Measurements from ENCODE around the gene SLCO2B1.
A peak's percentile ranks its signal among the peaks of the same experiment; 100 is the strongest.

The SLCO2B1 gene

DNA sequence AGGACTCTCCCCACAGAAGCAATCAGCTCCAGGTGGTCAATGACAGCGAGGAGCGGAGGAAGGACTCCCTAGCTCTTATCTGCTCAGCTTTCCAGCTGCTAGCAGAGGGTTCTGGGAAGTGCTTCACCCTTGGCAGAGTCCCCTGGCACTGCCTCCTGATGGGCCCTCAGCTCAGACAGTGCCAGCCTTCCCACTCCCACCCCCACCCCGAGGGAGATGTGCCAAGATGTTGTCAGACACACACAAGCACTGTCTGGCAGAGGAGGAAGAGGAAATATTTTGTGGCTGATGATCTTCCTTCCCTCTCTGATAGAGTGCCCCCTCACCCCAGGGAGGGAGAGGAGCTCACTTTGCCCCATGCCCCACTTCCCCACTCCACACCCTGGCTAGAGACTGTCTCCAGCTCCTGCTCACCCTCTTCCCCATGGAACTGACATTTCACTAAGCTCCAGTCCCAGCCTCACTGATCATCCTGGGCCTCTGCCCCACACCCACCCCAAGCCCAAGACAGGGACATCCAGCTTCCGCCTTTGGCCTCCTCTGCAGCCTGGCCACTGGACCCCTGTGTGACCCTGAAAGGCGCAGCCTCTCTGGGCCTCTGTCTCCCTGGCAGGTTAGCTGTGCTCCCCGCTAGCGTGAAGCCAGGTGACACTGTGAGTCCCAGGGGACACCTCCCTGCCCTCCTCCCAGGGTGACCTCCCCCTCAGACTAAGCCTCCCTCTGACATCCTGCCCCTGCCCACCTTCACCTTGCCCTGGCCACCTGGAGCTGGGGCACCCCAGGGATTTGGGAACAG is 44.5 kb downstream of the SLCO2B1 start:
- DNase-seq (ENCODE audit: low spot score) = no peak

DNA sequence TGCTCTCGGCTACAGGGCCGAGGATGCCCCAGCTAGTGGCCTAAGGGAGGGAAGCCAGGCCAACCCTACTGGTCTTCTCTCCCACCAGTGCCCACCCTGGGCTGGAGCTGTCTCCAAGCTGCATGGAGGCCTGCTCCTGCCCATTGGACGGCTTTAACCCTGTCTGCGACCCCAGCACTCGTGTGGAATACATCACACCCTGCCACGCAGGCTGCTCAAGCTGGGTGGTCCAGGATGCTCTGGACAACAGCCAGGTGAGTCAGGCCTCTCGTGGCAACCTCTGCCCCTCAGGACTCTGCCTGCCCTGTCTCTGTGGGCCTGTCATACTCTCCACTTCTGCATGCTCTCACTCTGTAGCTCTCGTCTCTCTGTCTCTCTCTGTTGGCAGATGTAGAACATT is 45.5 kb downstream of the SLCO2B1 start:
- no peak for DNase-seq (ENCODE audit: low spot score)

DNA sequence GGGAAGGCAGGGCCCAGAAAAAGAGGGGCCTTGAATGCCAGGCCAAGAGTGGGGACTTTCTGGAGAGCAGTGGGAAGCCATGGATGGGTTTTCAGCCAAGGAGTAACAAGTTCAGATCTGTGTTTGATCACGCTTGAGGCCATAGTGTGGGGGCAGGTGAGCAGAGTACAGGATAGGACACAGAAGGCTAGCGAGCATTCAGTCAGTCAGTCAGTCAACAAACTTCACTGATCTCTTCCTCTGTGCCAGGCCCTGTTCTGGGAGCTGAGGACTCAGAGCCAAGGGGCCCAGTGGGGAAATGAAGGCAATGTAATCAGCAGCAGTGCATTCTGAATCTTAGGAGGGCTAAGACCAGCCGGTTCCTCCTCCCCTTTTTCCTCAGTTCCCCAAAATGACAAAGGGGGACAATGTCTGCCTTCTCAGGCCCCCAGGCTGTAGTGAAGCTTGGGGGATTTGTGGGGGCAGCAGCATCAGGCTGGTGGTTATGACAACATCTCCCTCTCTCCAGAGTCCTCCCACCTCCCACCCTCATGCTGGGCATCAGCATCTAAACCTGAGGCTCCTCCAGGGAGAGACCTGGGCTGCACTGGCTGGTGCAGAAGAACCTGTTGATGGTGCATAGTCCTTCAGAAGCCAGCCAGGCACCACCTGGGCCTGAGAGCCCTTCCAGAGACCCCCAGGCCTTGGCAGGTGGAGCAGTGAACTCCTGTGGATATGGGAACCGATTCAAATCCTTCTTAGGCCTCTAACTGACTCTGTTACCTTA is 46.8 kb downstream of the SLCO2B1 start:
- no peak for DNase-seq (ENCODE audit: low spot score)

DNA sequence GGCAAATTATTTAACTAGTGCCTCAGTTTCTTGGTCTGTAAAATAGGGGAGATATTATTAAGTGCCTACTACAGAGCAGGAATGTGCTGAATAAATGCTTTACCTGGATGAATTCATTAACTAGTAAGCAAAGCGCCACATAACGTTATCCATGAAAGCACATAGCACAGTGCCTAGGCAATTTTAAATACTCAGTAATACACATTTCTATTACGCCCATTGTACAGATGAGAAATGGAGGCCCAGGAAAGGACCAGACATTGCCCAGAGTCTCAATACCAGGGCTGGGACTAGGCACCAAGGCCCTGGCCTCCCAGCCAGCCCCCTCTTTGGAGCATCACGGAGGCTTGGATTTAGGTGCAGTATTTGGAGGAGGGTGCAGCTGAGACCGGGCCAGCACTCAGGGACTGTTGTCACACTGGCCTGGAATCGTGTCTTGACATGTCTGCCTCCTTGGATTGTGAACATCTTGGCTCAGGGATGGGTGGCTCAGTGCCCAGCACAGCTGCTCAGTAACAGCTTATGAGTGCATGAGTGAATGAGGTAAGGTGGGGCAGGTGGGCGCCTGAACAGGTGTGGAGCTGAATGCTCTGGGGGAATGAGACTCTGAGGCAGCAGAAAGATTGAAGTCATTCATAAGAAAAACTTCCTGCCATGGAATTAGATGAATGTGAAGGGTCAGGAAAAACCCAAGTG is 47.5 kb downstream of the SLCO2B1 start:
- DNase-seq (ENCODE audit: low spot score) = no peak

DNA sequence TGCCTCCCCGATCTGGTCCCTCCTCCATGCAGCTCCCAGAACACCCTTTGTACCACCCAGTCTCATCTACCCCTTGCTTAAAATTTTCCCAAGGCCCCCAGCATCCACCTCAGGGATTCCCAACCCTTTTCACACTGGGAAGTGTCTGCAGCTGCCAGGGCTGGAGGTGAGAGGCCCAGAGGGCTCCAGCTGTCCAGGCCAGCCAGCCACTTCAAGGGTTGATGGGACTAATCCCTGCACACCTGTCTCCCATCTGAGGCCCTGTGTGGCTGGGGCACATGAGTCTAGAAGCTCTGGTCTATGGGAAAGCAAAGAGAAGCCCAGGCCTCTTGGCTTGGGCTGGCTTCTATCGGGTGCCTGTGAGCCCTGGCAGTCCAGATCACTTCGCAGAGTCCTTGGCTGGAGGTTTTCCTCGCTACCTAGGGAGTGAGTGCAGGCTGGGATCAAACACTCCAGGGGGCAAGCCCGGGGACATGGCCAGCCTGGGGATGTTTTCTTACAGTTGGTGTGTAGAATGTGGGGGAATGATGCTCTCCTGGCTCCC is 48.6 kb downstream of the SLCO2B1 start:
- no peak for DNase-seq (ENCODE audit: low spot score)

DNA sequence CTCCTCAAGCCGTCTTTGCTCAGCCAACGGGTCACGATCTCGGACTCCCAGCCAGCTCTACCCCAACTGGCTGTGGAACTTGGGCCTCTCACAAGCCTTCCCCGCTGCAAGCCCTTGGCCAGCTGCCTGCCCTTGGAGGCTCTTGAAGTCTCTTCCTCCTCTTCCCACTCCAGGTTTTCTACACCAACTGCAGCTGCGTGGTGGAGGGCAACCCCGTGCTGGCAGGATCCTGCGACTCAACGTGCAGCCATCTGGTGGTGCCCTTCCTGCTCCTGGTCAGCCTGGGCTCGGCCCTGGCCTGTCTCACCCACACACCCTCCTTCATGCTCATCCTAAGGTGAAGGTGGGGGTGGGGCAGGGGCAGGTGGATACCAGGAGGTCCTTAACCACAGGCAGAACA is 49.1 kb downstream of the SLCO2B1 start:
- DNase-seq (ENCODE audit: low spot score) = no peak

DNA sequence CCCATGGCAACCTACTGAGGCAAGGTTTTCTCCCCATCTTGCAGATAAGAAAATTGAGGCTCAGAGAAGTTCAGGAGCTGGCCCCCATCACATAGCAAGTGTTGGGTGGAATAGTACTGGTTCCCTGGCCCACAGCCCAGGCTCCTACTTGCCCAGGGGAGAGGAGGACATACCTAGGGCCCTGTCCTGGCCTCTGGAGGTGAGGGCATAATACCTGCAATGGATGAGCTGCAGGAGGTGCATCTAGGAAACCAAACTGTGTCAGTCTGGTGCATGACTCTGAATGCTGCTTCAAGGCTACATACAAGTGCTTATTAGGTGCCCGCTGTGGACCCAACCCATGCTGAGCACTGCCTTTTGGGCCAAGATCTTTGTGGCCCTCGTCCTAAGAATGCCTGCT is 49.6 kb downstream of the SLCO2B1 start:
- no peak for DNase-seq (ENCODE audit: low spot score)

DNA sequence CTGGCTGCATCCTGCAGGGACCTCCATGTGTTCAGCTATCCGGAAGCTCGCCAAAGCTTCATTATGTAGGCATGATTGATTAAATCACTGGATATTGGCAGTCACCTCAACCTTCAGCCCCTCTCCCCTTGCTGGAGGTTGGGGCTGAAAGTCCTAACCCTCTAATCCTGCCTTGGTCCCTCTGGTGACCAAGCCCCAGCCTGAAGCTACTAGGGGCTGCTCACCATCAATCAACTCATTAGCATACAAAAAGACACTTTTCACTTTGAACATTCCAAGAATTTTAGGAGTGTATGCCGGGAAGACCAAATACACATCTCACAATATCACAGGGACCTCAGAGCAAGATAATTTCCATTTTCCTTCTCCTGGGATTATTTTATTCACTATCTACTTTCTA is 50.9 kb downstream of the SLCO2B1 start:
- DNase-seq (ENCODE audit: low spot score) = no peak

DNA sequence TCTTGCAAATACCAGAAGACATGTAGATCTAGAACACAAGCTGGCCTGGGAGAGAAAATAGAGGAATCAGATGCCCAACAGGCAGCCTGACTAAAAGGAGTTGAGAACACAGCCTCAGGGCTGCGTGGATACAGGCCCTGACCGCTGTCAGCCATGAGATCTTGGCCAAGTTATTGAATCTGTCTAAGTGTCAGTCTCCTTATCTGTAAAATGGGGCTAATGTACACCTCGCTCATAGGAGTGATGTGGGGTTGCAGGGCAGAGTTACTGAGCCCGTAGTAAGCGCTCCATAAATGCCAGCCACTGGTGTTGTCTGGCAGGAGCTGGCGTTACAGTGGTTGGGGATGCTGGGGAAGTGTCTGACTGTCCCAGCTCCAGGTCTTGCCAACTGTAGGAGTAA is 51.3 kb downstream of the SLCO2B1 start:
- DNase-seq (ENCODE audit: low spot score) = no peak

DNA sequence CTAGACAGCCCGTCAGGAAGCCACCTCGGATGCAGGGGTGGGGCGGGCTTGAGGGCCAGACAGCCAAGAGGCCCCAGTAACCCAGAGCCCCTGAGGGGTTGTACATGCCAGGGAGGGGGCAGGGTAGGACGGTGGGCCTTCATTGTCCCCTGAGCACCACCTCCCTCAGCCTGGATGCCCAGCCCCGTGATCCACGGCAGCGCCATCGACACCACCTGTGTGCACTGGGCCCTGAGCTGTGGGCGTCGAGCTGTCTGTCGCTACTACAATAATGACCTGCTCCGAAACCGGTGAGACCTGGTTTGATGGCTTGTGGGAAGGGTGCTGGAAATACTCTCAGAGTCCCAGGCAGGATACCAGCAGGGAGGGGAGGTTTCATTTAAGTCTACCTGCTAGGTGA is 52.2 kb downstream of the SLCO2B1 start:
- DNase-seq (ENCODE audit: low spot score) = no peak

DNA sequence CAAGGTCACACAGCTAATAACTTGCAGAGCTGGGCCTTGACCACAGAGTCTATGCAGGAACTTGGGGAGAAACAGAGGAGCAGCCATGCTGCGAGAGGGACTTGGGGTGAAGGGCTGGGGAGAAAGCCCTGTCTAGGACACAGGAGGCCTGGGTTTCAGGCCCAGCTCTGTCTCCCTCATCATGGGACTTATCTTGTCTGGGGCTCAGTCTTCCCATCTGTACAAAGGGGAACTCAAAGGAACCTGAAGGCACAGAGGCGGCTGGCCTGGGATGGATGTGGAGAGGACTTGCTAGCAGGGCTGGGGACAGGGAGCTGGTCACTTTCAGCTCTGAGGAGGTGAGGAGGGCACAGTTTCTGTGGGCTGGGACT is 52.7 kb downstream of the SLCO2B1 start:
- DNase-seq (ENCODE audit: low spot score) = no peak

DNA sequence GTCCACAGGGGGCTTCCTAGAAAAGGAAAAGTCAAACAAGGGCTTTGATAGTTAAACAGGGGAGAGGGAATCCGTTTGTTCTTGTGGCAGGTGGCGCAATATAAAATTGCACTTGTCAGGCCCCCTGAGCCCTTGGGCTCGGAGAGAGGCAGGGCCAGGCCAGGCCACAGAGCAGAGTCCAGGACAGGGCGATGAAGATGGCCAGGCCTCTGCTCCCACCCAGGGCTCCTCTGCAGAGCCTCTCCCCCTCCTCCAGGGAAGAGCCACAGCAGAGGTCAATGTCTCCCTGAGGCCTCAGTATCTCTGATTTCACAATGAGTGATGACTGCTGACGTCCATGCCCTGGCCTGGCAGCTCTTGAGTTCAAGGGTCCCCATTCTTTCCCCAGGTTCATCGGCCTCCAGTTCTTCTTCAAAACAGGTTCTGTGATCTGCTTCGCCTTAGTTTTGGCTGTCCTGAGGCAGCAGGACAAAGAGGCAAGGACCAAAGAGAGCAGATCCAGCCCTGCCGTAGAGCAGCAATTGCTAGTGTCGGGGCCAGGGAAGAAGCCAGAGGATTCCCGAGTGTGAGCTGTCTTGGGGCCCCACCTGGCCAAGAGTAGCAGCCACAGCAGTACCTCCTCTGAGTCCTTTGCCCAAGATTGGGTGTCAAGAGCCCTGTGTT is 53.2 kb downstream of the SLCO2B1 start:
- no peak for DNase-seq (ENCODE audit: low spot score)

DNA sequence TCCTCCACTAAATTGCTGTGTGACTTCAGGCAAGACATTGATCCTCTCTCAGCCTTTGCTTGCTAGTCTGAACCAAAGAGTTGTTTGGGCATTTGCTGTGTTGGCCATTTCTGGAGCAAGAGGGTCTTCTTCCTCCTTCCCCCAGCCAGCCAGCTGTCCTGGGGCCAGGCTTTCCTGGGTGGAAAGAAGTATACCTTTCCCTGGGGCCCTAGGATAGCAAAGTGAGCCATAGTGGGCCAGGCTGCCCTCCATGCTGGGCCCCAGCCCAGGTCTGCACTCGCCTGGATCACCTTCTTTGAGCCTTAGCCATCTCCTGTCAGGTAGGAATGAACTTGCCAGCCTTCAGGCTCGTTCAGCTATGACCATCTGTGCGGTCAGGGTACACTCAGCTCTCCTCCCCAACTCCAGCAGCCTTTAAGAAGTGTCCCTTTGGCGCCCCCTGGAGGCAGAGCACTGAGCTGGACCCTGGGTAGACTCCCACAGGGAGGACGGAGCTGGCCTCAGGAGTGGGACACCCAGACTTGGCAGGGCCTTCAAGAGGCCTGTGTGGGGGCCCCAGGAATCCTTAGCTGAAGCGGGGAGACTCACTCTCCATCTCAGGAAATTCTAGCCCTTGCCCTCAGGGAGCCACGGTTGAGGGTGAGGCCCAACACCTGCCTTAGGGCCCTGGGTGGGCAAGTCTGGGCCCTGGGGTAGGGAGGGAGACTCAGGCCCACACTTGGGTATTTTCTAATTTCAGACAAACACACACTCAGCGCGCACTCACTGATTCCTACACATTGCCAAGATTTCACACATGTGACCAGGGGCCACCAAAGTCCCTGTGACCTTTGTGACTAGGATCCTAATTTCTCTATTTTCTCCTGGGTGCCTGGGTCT is 54.0 kb downstream of the SLCO2B1 start:
- peak; percentile 72 for DNase-seq (ENCODE audit: low spot score)

DNA sequence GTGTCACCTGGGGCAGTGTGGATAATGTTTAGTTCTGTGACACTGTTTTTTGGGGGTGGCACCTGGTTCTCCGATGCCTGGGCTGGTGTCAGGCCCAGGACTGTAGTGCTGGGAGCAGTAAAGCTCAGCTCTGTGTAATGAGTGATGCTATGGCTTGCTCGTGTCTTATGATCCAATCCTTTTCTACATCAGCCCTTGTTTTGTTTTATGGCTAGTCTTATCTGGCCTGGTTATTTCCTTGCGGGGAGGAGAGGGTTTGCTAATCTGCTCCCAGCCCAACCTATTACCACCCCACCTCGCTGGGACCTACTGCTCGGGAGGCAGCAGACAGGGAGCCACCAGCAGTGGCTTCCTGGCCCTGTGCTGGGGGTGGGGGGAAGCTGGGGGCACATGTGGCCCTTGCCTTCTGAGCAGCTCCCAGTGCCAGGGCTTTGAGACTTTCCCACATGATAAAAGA is 54.7 kb downstream of the SLCO2B1 start:
- DNase-seq (ENCODE audit: low spot score) = no peak

DNA sequence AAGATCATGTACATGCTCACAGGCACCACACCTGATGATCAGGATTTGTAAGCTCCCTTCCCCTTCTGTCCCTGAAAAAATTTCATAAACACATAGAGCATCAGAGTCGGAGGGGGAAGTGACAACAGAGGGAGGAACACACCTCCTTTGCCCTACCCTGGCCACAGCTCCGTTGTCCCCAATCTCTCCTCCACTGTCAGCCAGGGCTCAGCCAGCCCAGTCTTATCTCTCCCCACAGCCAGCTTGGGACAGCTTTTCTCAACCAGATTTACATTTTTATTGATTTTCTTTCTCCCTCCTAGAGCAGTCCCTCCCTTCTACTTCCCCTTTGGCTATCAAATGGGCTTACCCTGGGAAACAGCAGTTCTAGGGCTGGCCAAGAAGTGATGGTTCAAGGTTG is 57.5 kb downstream of the SLCO2B1 start:
- no peak for DNase-seq (ENCODE audit: low spot score)

DNA sequence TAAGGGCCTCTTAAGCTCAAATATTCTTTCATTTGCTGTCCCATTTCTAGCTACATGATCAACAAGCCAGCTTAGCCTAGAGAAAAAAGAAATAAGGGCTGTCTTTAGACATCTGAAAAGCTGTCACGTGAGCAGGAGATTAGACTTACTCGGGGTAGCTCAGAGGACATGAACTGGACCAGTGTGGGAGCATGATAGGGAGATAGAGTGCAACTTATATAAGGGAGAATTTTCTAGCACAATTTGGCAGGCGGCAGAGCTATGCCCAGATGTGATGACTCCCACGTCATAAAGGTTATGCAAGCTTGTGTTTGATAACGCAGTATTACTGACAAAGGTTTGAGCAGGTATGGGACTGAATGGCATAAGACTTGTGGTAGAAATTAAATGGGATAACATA is 61.5 kb downstream of the SLCO2B1 start:
- no peak for DNase-seq (ENCODE audit: low spot score)

DNA sequence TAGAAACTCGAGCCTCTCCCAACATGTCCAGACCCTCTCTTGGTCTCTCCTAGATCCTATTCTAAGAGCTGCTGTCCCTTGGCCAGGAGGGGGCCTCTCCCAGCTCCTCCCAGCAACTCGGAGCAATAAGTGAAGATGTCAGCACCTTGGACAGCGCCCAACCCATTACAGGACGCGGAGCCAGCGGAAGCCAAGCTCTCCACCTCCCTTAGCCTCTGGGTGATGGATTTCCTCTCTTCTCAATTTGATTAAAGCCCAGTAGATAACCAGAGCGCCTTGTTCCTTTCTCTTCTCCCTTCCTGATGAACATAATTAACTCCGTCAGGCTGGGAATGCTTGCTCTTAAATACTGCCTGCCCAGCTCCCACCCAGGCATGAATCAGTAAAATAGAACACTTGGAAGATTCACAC is 63.5 kb downstream of the SLCO2B1 start:
- peak; percentile 74 for DNase-seq (ENCODE audit: low spot score)

DNA sequence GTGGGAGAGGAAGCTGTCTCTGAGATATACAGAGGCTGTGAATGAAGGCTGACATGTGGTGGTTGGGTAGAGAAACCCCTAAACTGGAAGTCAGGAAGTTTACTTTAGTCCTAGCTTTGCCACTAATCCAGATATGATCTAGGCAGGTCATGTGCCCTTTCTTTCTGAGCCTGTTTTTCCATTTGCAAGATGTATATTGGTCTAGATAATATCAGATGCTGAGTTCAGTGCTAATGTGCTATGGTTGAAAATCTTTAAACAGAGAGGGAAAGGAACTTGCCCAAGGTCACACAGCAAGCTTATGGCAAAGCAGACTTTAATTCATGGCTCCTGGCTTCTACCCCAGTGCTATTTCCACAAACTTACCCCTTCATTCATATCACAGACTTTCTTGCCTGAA is 63.9 kb downstream of the SLCO2B1 start:
- DNase-seq (ENCODE audit: low spot score) = no peak

DNA sequence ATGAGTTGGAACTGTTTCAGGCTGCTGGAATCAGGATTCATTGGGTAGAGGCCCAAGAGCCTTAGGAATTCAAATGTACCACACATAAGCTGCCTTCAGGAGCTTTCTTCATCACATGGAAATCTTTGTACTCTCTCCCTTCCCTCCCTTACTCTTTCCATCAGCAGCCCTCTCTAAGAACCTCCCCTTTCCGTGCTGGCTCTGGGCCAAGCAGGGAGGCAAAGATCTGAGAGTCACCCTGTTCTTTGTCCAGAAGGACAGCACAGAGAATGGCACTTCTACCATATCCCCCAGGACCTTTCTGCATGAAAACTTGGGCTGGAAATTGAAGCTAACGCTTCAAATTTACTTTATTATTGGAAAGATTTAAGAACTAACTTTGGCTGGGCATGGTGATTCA is 69.0 kb downstream of the SLCO2B1 start:
- DNase-seq (ENCODE audit: low spot score) = no peak

DNA sequence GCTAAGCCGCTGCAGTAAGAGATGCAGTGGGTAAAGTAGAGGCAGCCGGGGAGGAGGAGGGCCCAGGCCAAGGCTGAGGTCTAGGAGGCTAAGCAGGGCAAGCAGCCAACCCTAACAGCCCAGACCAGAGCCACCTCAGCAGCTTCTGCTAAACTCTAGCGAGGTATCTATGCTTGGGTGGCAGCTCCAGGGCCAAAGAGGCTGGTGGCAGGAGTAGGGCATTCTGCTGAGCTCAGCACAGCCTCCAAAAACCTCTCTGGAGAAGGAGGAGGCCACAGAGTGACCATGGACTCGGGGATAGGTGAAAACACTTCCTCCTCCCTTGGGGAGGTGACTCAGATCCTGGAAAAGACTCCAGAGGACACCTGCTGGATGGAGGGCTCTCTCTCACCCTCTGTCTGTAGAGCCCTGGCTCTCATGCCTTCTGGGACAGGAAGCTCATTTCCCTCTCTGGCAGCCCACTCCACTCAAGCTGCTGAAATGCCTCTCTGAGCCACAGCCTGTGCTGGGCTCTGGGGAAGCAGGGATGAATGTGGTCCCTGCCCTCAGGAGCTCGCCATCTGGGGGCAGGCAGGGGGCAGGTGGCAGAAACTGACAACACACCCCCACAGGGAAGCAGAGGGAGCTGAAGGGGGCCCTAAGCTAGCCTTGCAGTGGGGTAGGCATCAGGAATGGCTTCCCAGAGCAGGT is 73.2 kb downstream of the SLCO2B1 start:
- DNase-seq (ENCODE audit: low spot score) = no peak

DNA sequence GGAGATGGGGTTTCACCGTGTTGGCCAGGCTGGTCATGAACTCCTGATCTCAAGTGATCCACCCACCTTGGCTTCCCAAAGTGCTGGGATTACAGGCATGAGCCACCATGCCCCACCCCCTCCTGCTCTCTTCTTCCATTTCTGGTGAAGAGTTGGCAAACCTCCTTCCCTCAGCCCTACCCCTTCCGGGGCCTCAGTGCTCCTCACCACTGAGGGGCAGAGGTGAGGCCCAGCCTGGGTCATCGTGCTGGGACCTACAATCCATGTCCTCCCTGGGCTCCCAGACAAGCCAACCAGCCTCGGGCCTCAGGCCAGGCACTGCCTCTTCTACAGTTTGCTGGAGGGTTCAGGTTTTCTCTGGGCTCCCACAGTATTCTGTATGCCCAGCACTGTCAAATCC is 74.9 kb downstream of the SLCO2B1 start:
- no peak for DNase-seq (ENCODE audit: low spot score)

Data from LoVo (cell line).